ENCODE data around the gene ARMC9.

ARMC9 gene

DNA sequence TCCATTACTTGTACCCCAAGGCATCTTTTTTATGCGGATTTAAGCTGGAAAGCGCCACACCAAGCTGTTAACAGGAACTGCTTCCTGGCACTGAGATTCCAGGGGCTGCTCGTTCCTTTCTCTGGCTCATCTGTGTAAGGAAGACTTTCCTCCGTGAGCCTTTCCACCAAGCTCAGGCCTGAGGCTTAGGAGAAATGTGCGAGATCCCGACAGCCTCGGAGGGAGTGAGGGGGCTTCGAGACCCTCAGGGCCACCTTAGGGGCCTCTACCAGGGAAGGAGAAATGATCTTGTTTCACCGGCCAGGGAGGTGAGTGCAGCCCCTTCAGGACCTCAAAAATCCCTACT, 214.2 kb downstream of the ARMC9 start:
- Mint-ChIP-seq H3K4me3 (peak overlapping the region; percentile 11), H3K9me3 (peaks cover 6% of the 10 kb centered on the region), H3K27me3 (peaks cover 52% of the 10 kb centered on the region), H3K36me3 (ENCODE audit: low read depth) (no peaks in the 10 kb centered on the region), H3K4me1 (ENCODE audit: low read depth) (peaks cover 11% of the 10 kb centered on the region), H3K27ac (no peak overlapping the region)
- DNase-seq = no peak

DNA sequence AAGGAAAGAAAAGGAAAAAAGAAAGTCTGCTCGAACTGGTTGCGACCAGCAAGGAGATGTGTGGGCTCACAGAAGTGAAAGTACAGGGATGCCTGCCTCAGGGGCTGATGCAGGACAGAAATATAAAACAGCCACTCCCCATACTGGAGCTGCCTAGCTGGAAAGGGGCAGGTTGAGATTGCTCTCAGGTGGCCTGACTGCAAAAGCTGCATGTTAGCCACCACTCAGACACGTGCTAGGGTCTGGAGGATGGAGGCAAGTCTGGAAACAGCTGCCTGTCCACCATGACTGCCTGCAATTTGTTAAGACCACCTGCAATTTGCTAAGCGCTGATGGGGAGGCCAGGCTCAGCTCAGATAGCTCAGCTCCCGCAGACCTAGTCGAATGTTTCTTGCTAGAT, 215.0 kb downstream of the ARMC9 start:
- Mint-ChIP-seq H3K27ac (no peak overlapping the region), H3K4me3 (no peak overlapping the region), H3K9me3 (peaks cover 6% of the 10 kb centered on the region), H3K4me1 (ENCODE audit: low read depth) (peaks cover 11% of the 10 kb centered on the region), H3K36me3 (ENCODE audit: low read depth) (no peaks in the 10 kb centered on the region), H3K27me3 (peaks cover 54% of the 10 kb centered on the region)
- DNase-seq = no peak

DNA sequence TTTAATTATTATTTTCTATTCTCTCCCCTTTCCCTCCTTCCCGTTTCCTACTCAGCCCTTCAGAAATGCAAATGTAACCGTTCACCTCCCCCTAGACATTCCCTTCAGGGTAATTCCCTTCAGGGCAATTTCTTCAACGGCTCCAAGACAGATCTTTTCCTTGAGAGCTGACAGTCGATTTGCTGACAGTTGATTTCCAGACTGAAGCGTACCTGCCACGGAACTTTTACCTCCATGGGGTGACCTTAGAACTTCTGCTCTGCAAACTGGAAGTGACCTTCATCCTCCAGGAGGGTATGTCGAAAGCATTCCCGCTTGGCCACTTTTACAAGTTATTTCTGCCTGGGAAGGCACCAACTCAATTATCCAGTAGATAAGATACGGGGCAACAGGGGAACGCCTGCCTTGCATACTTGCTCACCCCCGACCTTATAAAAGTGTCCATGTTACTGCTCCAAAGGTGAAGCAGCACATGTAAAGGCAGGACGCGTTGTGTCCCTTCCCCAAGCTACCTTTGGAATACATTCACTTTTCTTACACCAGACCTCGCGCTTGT, 215.6 kb downstream of the ARMC9 start:
- Mint-ChIP-seq H3K4me1 (ENCODE audit: low read depth) (peaks cover 11% of the 10 kb centered on the region), H3K36me3 (ENCODE audit: low read depth) (no peaks in the 10 kb centered on the region), H3K4me3 (no peak overlapping the region), H3K27me3 (peaks cover 53% of the 10 kb centered on the region), H3K27ac (no peak overlapping the region), H3K9me3 (peaks cover 6% of the 10 kb centered on the region)
- DNase-seq = no peak

DNA sequence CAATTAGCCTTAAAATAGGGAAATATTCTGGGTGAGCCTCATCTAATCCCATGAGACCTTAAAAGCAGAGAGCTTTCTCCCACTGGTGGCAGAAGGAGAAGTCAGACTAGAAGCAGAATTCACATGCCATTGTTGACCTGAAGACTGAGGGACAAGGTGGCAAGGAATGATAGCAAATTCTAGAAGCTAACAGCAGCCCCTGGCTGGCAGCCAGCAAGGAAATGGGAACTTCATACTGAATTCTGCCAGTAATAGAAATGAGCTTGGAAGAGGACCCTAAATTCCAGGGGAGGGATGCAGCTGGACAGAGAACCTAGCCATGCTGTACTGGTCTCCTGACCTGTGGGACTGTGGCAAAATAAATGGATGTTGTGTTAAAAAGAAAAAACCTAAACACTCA, 216.6 kb downstream of the ARMC9 start:
- Mint-ChIP-seq H3K4me1 (ENCODE audit: low read depth) (peaks cover 11% of the 10 kb centered on the region), H3K9me3 (peaks cover 6% of the 10 kb centered on the region), H3K27ac (no peak overlapping the region), H3K27me3 (peaks cover 50% of the 10 kb centered on the region), H3K36me3 (ENCODE audit: low read depth) (no peaks in the 10 kb centered on the region), H3K4me3 (no peak overlapping the region)
- no peak for DNase-seq

DNA sequence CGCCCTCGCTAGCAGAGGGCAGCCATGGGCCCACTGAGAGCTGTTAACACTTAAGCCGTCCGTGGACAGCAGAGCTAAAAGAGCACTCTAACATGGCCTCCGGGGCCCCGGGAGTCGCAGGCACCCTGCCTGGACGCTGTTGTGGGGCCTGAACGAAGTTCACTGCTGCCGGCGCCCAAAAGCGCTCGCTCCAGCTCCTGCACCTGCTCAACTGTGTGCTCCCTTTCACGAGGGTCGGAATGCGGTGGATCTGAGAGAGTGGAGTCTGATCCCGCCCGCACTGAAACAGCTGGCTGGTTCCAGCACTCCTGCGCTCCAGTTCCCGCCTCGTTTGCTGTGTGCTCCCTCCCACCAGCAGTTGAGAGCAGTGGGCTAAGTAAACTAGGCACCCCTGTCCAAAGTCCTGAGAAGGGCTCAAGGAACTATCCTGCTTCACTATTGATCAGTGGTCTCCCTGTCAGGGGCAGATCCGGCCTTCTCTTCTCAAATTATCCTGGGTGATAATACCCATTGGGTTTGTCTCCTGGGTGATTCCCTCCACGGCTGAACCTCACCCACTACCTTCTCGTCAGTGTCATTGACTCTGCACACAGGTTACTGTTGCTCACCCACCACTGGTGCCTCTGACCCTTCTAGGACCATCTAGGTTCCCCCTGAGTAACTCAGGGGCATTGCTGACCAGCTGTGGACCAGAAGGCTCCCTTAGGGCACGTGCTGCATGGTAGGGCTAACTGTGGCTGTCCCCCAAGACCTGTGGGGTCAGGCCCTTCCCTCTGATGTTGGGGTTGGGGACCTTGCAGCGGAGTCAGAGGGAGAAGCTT, 220.6 kb downstream of the ARMC9 start:
- H3K27ac Mint-ChIP-seq = no peak overlapping the region
- peaks cover 22% of the 10 kb centered on the region for H3K27me3 Mint-ChIP-seq

DNA sequence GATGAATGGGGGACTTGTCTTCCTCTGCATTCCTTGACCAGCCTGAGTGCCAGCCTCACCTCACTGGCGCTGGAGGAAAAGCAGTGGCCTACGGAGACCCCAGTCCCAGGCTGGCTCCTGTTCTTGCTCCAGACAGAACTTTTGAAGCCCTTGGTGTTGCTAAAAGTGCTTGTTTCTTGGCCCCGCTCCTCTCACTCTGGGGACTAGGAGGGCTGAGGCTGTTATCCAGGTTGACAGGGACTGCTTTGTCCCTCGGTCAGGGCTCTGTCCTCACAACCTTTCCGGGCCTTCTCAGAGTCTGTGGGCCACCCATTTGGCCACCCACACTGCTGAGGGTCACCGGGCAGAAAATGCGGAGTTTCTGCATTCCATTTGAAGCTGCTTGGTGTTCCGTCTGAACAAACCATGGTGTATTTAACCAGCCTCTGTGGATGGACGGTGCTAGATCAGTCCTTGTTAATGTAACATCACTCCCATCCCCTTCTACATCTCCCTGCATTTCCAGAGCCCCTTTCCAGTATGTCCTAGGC, 222.7 kb downstream of the ARMC9 start:
- Mint-ChIP-seq H3K9me3 (no peaks in the 10 kb centered on the region), H3K27ac (no peak overlapping the region), H3K36me3 (ENCODE audit: low read depth) (no peaks in the 10 kb centered on the region), H3K4me3 (no peak overlapping the region), H3K4me1 (ENCODE audit: low read depth) (peaks cover 12% of the 10 kb centered on the region), H3K27me3 (peaks cover 4% of the 10 kb centered on the region)
- no peak for DNase-seq

More for the DNA sequence above, 220.6 kb downstream of the ARMC9 start:
- no peak for DNase-seq
- no peak overlapping the region for H3K4me3 Mint-ChIP-seq
- H3K4me1 Mint-ChIP-seq (ENCODE audit: low read depth) = peaks cover 4% of the 10 kb centered on the region
- H3K36me3 Mint-ChIP-seq (ENCODE audit: low read depth) = no peaks in the 10 kb centered on the region
- H3K9me3 Mint-ChIP-seq = no peaks in the 10 kb centered on the region

DNA sequence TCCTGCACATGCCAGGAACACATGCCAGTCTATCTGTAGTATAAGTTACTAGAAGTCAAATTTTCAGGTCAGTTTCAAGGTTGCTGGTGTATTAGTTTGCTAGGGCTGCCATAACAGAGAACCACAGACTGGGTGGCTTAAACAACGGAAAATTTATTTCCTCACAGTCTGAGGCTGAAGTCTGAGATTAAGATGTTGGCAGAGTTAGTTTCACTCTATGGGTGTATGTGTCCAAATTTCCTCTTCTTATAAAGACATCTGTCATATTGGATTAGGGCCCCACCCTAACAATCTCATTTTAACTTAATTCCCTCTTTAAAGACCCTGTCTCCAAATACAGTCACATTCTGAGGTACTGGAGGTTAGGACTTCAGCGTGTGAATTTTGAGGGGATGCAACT, 223.6 kb downstream of the ARMC9 start:
- Mint-ChIP-seq H3K4me3 (no peak overlapping the region), H3K27ac (no peak overlapping the region), H3K9me3 (no peaks in the 10 kb centered on the region), H3K27me3 (peaks cover 4% of the 10 kb centered on the region), H3K36me3 (ENCODE audit: low read depth) (no peaks in the 10 kb centered on the region), H3K4me1 (ENCODE audit: low read depth) (peaks cover 21% of the 10 kb centered on the region)
- DNase-seq = no peak

DNA sequence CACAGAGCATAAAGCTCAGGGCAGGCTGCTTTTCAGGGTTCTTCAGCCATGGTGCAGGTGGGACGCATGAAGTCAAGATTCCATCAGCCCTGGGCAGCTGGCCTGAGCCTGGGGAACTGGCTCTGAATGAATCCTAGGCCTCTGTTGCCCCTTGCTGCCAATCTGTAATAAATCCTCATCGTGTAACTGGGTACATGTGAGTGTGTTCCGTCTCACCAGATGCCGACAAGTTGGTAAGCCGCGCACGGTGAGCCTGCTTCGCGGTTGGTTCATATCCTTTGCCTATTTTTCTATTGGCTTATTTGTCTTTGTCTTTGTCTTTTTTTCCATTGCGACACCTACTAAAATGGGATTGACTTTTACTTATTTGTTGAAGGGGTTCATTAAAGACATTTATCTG, 224.7 kb downstream of the ARMC9 start:
- DNase-seq = no peak
- peaks cover 24% of the 10 kb centered on the region for H3K4me1 Mint-ChIP-seq (ENCODE audit: low read depth)
- H3K9me3 Mint-ChIP-seq = no peaks in the 10 kb centered on the region
- peaks cover 4% of the 10 kb centered on the region for H3K27me3 Mint-ChIP-seq
- H3K36me3 Mint-ChIP-seq (ENCODE audit: low read depth) = no peaks in the 10 kb centered on the region
- H3K27ac Mint-ChIP-seq = no peak overlapping the region
- H3K4me3 Mint-ChIP-seq = no peak overlapping the region

Measured in activated T-cell treated with anti-CD3 and anti-CD28 coated beads, Interleukin-2, amount 50 U/mL, for 24 hours (primary cell).